ENCODE results near the gene ATG9B. TPM values are rescaled to one million over a fixed set of nuclear protein-coding genes. Genes with fewer than 3 reads are reported as not detected.
"Not testable (repeated sequence)": the region's sequence is repeated elsewhere in the genome, so short reads cannot be mapped to it uniquely, and the experiment has no call there.

Gene ATG9B
- polyA plus RNA-seq, 4 donors = 0.65 to 2.5 (median 2.0) TPM

GRCh38 chr7:151018421-151019129, 5.7 kb downstream of the ATG9B start:
- no peak for DNase-seq (ENCODE audit: low read depth in 4 of 4, low spot score in 3 of 4)

- DNase-seq (ENCODE audit: low read depth in 4 of 4, low spot score in 3 of 4) = no peak
Observed at GRCh38 chr7:151017953-151018420, 6.3 kb downstream of the ATG9B start.

DNA sequence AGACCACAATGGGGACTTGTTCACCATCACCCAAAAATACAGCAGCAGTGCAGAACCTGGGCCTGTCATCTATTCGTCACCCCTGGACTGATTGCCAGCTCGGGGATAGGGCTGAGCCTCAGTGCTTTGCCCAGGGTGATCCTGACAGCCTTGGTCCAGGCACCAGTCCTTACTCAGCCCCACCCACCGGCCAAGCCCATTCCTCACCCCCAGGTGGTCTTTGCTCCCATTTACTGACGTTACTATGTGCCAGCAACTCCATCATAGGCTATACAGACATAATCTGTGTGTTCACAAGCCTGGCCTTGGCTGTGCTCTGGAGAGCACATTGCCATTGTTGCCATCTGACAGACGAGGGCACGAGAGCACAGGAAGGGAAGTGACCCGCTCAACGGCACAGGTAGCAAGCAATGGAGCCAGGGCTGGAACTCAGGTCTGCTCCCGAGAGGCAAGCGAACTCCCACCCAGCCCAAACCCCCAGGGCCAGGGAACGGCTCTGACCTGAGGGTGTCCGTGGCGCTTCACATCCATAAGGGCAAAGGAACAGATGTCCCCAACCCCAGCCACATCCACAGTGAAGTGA, 6.8 kb downstream of the ATG9B start:
- DNase-seq (ENCODE audit: low read depth in 4 of 4, low spot score in 3 of 4) = no peak

DNA sequence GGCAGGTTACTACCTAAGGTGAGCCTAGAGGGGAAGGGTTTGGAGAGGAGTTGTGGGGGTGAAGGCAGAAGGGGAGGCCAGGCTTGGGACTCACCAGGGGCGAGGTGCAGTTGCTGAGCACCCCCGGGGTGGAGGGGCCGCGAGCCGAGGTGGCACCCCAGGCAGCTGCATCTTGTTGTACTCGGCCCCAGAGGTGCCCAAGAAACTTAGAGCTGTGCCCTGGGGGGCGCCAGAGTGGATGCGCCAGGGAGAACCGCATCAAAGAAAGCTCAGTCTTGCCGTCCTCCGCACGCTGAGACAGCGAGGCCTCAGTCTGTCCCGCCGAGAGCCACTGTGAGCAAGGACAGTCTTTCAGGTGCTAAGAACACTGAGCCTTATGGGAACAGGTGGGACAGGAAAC, 7.4 kb downstream of the ATG9B start:
- no peak for DNase-seq (ENCODE audit: low read depth in 4 of 4, low spot score in 3 of 4)

DNA sequence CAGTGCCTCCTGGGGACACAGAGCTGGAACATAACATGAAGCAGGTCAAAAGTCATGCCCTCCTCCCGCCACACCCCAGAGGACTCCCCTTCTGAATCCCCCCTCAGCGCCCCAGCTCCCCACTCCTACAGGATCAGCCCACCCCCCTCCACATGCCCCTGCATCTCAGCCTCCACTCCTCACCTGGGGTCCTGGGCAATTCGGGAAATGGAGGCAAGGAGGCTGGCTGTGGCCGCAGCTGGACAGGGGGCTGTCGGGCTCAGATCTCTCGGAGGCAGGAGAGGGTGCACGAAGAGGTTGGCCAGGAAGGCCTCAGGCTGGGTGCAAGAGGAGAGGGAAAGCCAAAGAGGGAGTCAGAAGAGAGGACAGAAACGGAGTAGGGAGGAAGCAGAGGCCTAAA, 7.8 kb downstream of the ATG9B start:
- DNase-seq (ENCODE audit: low read depth in 4 of 4, low spot score in 3 of 4) = no peak

DNA sequence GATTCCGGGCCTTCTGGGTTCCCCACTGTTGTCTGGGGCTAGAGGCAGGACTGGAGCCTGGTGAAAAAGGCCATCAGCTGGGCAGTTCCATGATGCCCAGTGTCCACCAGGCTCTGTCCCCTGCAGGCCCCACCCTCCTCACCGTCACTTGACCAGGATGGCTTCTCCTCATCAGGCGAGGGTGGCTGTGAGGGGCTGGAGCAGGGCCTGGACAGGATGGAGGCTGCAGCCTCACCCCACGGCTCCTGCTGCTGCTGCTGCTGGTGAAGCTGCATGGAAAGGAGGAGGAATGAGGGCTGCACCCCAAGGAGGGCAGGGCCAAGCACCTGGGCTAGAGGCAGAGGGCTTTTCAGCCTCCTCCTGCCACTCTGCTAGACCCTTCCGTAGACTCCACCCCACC, 8.3 kb downstream of the ATG9B start:
- no peak for DNase-seq (ENCODE audit: low read depth in 4 of 4, low spot score in 3 of 4)

DNA sequence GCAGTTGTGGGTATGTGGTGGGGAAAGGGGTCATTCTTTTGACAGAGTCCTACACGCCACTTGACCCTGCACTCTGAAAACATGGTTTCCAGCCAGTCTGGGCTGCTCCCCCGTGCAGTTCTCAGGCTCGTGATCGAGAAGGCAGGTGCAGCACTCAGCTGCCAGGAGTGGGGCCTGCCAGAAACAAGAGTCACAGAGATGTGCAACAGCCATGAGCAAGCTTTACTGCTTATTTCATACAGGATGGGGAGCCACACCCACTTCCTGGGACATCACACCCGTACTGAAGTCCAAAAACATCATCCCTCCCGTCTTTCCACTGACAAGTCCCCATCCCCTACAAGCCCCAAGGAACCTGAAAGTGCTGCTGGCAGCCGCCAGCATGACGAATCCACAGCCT, 9.3 kb downstream of the ATG9B start:
- DNase-seq (ENCODE audit: low read depth in 4 of 4, low spot score in 3 of 4) = no peak

DNA sequence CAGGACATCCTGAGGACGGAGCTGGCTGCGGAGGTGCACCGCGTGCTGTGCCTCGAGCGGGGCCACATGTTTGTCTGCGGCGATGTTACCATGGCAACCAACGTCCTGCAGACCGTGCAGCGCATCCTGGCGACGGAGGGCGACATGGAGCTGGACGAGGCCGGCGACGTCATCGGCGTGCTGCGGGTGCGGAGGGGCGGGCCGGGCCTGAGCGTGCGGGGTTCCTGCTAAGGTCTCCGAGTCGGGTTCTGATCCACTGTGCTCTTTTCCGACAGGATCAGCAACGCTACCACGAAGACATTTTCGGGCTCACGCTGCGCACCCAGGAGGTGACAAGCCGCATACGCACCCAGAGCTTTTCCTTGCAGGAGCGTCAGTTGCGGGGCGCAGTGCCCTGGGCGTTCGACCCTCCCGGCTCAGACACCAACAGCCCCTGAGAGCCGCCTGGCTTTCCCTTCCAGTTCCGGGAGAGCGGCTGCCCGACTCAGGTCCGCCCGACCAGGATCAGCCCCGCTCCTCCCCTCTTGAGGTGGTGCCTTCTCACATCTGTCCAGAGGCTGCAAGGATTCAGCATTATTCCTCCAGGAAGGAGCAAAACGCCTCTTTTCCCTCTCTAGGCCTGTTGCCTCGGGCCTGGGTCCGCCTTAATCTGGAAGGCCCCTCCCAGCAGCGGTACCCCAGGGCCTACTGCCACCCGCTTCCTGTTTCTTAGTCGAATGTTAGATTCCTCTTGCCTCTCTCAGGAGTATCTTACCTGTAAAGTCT, 10.4 kb downstream of the ATG9B start:
- peak in 1 of 4 donors; percentile 74 for DNase-seq (ENCODE audit: low read depth in 4 of 4, low spot score in 3 of 4)

- DNase-seq (ENCODE audit: low read depth in 4 of 4, low spot score in 3 of 4) = no peak
Observed at GRCh38 chr7:151013356-151013732, 10.9 kb downstream of the ATG9B start.

DNA sequence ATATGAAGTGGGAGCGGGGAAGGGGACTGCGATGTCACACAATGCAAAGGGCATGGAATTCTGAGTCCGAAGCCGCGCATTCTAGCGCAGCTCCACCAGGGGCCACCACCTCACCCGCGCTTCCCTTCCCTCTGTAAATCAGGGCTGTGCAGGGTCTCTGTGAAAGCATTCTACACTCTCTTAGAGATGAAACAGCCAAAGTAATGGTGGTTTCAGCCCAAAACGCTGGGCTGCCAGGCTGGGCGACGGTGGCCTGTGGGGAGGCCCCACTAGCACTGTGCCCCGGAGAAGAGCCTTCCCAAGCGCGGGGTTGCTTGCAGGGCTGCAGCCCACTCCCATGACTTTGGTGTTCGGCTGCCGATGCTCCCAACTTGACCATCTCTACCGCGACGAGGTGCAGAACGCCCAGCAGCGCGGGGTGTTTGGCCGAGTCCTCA, 11.4 kb downstream of the ATG9B start:
- no peak for DNase-seq (ENCODE audit: low read depth in 4 of 4, low spot score in 3 of 4)

DNA sequence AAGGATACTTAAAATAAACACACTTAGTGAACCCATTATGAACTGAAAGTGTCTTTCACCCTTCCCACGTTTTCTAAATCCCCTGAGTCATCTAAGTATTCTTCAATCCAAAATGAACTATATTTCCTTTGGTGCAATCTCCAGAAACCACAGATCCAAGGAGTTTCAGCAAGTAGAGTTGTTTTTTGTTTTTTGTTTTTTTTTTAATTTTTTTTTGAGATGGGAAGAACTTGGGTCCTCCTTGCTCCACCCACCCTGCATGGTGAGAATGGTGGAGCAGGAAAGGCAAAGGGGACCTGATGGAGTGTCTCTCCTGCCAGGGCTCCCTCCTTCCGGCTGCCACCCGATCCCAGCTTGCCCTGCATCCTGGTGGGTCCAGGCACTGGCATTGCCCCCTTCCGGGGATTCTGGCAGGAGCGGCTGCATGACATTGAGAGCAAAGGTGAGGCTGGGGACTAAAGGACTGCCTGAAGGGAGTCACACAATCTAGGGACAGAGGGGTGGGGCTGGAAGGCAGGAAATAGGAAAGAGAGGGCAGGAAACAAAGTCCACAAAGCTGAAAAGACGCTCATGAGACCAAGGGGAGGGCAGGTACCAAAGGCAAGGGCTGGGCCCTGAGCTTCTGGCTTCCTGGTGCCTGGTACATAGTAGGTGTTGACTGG, 12.1 kb downstream of the ATG9B start:
- no peak for DNase-seq (ENCODE audit: low read depth in 4 of 4, low spot score in 3 of 4)

- not testable (repeated sequence) for DNase-seq (ENCODE audit: low read depth in 4 of 4, low spot score in 3 of 4)
Observed at GRCh38 chr7:151011616-151012015, 12.7 kb downstream of the ATG9B start.

DNA sequence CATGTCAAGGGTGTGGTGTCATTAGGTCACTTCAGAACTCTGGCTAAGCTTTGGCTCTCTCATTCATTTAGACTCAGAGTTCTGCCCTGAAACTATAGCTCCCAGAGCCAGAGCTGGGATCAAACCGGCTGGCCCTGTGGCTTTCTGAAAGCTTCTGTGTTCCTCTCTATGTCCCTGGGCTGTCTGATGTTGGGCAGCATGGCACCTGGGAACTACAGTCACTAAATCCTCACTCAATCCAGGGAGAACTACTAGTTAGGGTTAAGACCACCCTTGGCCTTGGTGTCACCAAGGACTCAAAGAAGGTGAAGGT, 13.2 kb downstream of the ATG9B start:
- no peak for DNase-seq (ENCODE audit: low read depth in 4 of 4, low spot score in 3 of 4)

DNA sequence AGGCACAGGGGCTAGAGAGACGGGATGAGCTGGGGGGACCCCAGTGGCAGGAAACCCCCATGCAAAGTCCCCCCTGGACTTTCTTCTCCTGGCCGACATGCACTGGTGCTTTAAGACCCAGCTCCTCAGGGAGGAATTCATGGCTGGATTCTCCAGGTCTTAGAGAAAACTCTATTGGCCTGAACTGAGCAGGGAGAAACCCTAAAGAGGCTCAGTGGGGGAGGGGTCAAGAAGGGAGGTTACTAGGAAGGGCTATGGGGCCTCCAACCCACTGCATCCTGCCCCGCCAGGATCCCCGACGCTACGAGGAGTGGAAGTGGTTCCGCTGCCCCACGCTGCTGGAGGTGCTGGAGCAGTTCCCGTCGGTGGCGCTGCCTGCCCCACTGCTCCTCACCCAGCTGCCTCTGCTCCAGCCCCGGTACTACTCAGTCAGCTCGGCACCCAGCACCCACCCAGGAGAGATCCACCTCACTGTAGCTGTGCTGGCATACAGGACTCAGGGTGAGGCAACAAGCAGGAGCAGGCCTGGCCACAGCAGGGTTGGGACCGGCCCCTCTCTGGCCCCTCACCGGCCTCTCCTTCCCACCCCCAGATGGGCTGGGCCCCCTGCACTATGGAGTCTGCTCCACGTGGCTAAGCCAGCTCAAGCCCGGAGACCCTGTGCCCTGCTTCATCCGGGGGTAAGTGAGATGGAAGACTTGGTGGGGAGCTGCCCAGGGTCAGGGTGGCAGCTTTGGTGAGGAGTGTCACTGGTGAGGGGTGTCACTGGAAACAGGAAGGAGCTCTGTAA, 13.8 kb downstream of the ATG9B start:
- DNase-seq (ENCODE audit: low read depth in 4 of 4, low spot score in 3 of 4) = no peak

DNA sequence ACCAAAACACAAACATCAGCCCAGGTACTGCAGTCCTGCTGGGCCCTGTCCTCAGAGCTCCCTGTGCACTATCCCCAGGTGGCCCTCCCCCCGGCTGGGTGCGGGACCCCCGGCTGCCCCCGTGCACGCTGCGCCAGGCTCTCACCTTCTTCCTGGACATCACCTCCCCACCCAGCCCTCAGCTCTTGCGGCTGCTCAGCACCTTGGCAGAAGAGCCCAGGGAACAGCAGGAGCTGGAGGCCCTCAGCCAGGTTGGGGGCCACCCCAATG, 14.3 kb downstream of the ATG9B start:
- DNase-seq (ENCODE audit: low read depth in 4 of 4, low spot score in 3 of 4) = no peak

DNA sequence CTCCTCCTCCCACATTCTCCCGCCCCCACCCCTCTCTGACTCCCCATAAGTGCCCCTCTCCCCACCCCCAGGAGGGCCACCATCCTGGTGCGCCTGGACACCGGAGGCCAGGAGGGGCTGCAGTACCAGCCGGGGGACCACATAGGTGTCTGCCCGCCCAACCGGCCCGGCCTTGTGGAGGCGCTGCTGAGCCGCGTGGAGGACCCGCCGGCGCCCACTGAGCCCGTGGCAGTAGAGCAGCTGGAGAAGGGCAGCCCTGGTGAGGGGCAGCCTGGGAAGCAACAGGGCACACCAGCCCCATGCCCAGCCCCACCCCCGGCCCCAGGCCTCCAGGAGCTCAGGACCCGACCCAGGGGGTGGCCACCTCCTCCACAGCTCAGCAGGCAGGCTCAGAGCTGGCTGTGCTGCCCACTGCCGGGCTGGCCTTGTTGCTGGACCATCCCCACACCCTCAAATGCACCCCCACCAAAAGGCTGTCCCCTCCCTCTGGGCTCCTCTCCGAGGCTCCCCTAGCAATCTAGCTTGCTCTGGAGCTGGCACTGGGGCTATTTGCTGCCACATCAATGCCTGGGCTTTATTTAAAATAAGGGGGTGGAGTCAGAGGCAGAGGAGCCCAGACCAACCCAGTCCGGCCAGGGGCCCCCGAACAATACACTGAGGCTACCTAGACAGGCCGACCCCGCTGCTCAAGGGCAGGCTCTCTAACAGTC, 14.8 kb downstream of the ATG9B start:
- DNase-seq (ENCODE audit: low read depth in 4 of 4, low spot score in 3 of 4) = no peak

DNA sequence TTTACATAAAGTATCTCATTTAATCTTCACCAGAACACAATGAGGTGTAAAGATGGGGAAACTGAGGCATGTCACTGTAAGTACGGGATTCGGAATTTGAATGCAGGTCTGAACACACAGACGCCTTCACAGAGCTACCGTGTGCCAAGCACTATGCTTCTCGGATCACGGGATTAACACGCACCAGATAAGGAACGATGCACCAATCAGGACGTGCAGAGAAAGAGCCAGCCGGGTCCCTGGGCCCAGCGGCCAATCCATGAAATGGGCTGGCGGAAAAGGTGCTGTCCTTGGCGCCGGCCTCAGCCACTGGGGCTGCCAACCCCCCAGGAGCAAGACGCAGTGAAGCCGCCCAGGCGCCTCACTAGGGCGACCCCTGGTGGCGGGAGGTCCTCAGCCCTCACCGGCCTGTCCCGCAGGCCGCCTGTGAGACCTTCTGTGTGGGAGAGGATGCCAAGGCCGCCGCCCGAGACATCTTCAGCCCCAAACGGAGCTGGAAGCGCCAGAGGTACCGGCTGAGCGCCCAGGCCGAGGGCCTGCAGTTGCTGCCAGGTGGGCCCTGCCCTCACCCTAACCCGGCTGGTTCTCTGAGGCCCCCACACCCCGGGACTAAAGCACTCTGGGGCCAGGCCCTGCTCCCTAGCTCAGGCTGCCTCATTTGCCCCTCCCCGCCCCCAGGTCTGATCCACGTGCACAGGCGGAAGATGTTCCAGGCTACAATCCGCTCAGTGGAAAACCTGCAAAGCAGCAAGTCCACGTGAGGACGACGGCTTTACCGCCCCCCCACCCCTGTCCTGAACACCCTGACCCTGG, 15.6 kb downstream of the ATG9B start:
- no peak for DNase-seq (ENCODE audit: low read depth in 4 of 4, low spot score in 3 of 4)

DNA sequence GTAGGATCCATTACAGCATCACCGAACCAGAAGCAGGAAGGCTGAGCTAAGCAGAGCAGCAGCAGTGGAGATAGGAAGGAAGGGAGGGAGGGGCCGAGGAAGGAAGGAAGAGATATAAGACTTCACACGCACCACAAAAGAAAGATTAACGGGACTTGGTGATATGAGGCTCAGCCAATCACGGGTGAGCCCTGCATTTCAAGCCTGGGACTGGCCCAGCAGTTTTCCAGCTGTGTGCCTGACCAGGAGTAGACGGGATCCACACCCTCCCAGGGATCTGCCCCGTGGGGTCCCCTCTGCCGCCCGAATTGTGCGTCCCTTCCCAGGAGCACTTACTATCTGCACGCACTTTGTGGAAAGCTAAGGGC, 16.2 kb downstream of the ATG9B start:
- DNase-seq (ENCODE audit: low read depth in 4 of 4, low spot score in 3 of 4) = no peak

DNA sequence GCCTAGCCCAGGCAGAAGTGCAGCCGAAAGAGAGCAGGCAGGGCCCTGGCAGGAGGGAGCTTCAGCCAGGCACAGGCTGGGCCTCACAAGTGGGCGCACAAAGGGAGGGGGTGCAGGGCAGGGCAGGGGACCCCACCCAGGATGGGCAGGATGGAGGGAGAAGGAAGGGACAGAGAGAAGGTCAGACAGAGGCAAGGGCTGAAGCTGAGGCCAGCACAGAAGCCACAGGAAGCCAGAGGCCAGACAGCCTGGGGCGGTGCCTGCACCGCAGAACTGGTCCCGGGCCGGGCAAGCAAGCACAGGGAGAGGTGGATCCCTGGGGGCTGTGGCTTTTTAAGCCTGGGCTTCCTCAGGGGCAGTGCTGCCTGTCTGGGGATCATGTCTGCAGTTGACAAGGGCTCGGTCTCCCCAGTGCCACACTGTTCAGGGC, 16.8 kb downstream of the ATG9B start:
- no peak for DNase-seq (ENCODE audit: low read depth in 4 of 4, low spot score in 3 of 4)

All from right renal pelvis (tissue), 4 donors.